Loucy (cell line): Measurements from ENCODE around the gene USP11.

Source experiments
- CTCF ChIP-seq: fragments of 200-600 bp; sonication (generic); conservative IDR thresholded peaks from 2 replicates; pipeline ENCODE4 v1.5.1; 2014; ENCODE audit warnings: mild to moderate bottlenecking, antibody characterized with exemption, low read length
- EZH2phosphoT487 ChIP-seq: fragments of 200-600 bp; IDR thresholded peaks from 2 replicates; pipeline ENCODE4 v1.6.1; 2018; ENCODE audit warnings: antibody characterized with exemption, mild to moderate bottlenecking, moderate library complexity, borderline replicate concordance

- TF ChIP-seq CTCF (no peak), EZH2phosphoT487 (no peak)
These were observed 17.2 kb downstream of the USP11 start for GRCh38 chrX:47250017-47250347.
